WTC11 (cell line): ENCODE results near the gene S100A5. TPM values are rescaled to one million over a fixed set of nuclear protein-coding genes. Genes with fewer than 3 reads are reported as not detected.

Source experiments
- ATAC-seq: fragments of 200-7000 bp; cut with Tn5 transposase; 2 replicates; pipeline ENCODE4 v1.10.0; 2021; ENCODE audit warnings: mild to moderate bottlenecking, moderate library complexity
- CTCF ChIA-PET: fragments of 300-600 bp; sonication (Branson Sonifier 250); formaldehyde crosslinking; loops from one replicate; lab custom pipeline; 2021; ENCODE audit warnings: antibody characterized with exemption; lab: Charles Lee
- POLR2A ChIA-PET: fragments of 350-600 bp; sonication (Branson Sonifier 250); formaldehyde crosslinking; loops from one replicate; lab custom pipeline; 2021; ENCODE audit warnings: antibody characterized with exemption; lab: Charles Lee
- DNase-seq: peaks from one replicate; pipeline ENCODE4 v3.0.0; 2021; ENCODE audit warnings: low spot score
- H3K27ac Mint-ChIP-seq: 2 replicates; pipeline ENCODE4 v1.8.0; 2021; ENCODE audit warnings: mixed read lengths
- H3K27me3 Mint-ChIP-seq: 2 replicates; pipeline ENCODE4 v1.8.0; 2021; ENCODE audit warnings: low read depth, mild to moderate bottlenecking, moderate library complexity, mixed read lengths
- H3K36me3 Mint-ChIP-seq: 2 replicates; pipeline ENCODE4 v1.8.0; 2021; ENCODE audit warnings: mixed read lengths
- H3K4me1 Mint-ChIP-seq: 2 replicates; pipeline ENCODE4 v1.8.0; 2022; ENCODE audit warnings: mixed read lengths
- H3K4me3 Mint-ChIP-seq: 2 replicates; pipeline ENCODE4 v1.8.0; 2021; ENCODE audit warnings: mild to moderate bottlenecking, moderate library complexity, mixed read lengths
- H3K9me3 Mint-ChIP-seq: 2 replicates; pipeline ENCODE4 v1.8.0; 2021; ENCODE audit warnings: mixed read lengths
- CBFB ChIP-seq: sonication (generic); formaldehyde crosslinking; IDR thresholded peaks from 2 replicates; pipeline ENCODE4 v1.8.1; 2022; ENCODE audit warnings: mild to moderate bottlenecking, low read depth, missing genetic modification reagents
- CREM ChIP-seq: sonication (generic); formaldehyde crosslinking; IDR thresholded peaks from 2 replicates; pipeline ENCODE4 v1.8.1; 2022; ENCODE audit warnings: mild to moderate bottlenecking, missing genetic modification reagents, moderate library complexity
- FOXK1 ChIP-seq: sonication (generic); formaldehyde crosslinking; IDR thresholded peaks from 2 replicates; pipeline ENCODE4 v1.8.0; 2022; ENCODE audit warnings: mild to moderate bottlenecking, moderate library complexity, missing genetic modification reagents
- HMGA2 ChIP-seq: fragments of 250-450 bp; sonication (Bioruptor Pico); IDR thresholded peaks from 2 replicates; pipeline ENCODE4 v1.4.0; 2021; ENCODE audit warnings: mild to moderate bottlenecking, moderate library complexity
- IRF2 ChIP-seq: sonication (generic); formaldehyde crosslinking; IDR thresholded peaks from 2 replicates; pipeline ENCODE4 v1.8.0; 2022; ENCODE audit warnings: low read depth, missing genetic modification reagents, borderline replicate concordance
- MXD4 ChIP-seq: fragments of 250-450 bp; sonication (Bioruptor Pico); IDR thresholded peaks from 2 replicates; pipeline ENCODE4 v1.8.0; 2021; ENCODE audit warnings: mild to moderate bottlenecking, moderate library complexity, borderline replicate concordance
- MYBL2 ChIP-seq: sonication (generic); formaldehyde crosslinking; IDR thresholded peaks from 2 replicates; pipeline ENCODE4 v1.8.1; 2023; ENCODE audit warnings: mild to moderate bottlenecking, moderate library complexity, missing genetic modification reagents
- NFYB ChIP-seq: sonication (generic); formaldehyde crosslinking; conservative IDR thresholded peaks from 2 replicates; pipeline ENCODE4 v1.8.0; 2022; ENCODE audit warnings: low read depth, missing genetic modification reagents
- SMAD4 ChIP-seq: sonication (generic); formaldehyde crosslinking; IDR thresholded peaks from 2 replicates; pipeline ENCODE4 v1.8.0; 2022; ENCODE audit warnings: mild to moderate bottlenecking, missing genetic modification reagents
- SOX15 ChIP-seq: fragments of 250-450 bp; sonication (Bioruptor Pico); IDR thresholded peaks from 2 replicates; pipeline ENCODE4 v1.9.0; 2021; ENCODE audit warnings: mild to moderate bottlenecking
- TEAD1 ChIP-seq: sonication (generic); formaldehyde crosslinking; IDR thresholded peaks from 2 replicates; pipeline ENCODE4 v1.8.0; 2022; ENCODE audit warnings: mild to moderate bottlenecking, missing genetic modification reagents
- ZBTB21 ChIP-seq: sonication (generic); formaldehyde crosslinking; IDR thresholded peaks from 2 replicates; pipeline ENCODE4 v1.8.1; 2023; ENCODE audit warnings: mild to moderate bottlenecking, missing genetic modification reagents, borderline replicate concordance
- ZNF121 ChIP-seq: sonication (generic); formaldehyde crosslinking; IDR thresholded peaks from 2 replicates; pipeline ENCODE4 v1.8.0; 2023; ENCODE audit warnings: missing genetic modification reagents
- ZNF232 ChIP-seq: sonication (generic); formaldehyde crosslinking; IDR thresholded peaks from 2 replicates; pipeline ENCODE4 v1.8.0; 2022; ENCODE audit warnings: mild to moderate bottlenecking, missing genetic modification reagents
- total RNA-seq: library from RNA; stranded (reverse); gene quantifications from 3 replicates; pipeline ENCODE4 v1.2.3, GENCODE V29; 2021
- TF ChIP-seq, protein P1 (sequence below): fragments of 250-450 bp; sonication (Bioruptor Pico); IDR thresholded peaks from 2 replicates; pipeline ENCODE4 v1.9.0; 2021; ENCODE audit warnings: mild to moderate bottlenecking, borderline replicate concordance
- TF ChIP-seq, protein P2 (sequence below): sonication (generic); formaldehyde crosslinking; IDR thresholded peaks from 2 replicates; pipeline ENCODE4 v1.8.1; 2022; ENCODE audit warnings: low read depth, missing genetic modification reagents, borderline replicate concordance
- TF ChIP-seq, protein P3 (sequence below): fragments of 200-600 bp; IDR thresholded peaks from 2 replicates; pipeline ENCODE4 v1.8.0; 2022; ENCODE audit warnings: antibody characterized with exemption
- TF ChIP-seq, protein P4 (sequence below): sonication (generic); formaldehyde crosslinking; IDR thresholded peaks from 2 replicates; pipeline ENCODE4 v1.8.1; 2022; ENCODE audit warnings: missing genetic modification reagents, borderline replicate concordance
- TF ChIP-seq, protein P5 (sequence below): sonication (generic); formaldehyde crosslinking; IDR thresholded peaks from 2 replicates; pipeline ENCODE4 v1.8.0; 2022; ENCODE audit warnings: mild to moderate bottlenecking, missing genetic modification reagents
- TF ChIP-seq, protein P6 (sequence below): sonication (generic); formaldehyde crosslinking; IDR thresholded peaks from 2 replicates; pipeline ENCODE4 v1.8.1; 2023; ENCODE audit warnings: mild to moderate bottlenecking, missing genetic modification reagents, moderate library complexity
- TF ChIP-seq, protein P7 (sequence below): sonication (generic); formaldehyde crosslinking; IDR thresholded peaks from 2 replicates; pipeline ENCODE4 v1.8.1; 2022; ENCODE audit warnings: mild to moderate bottlenecking, missing genetic modification reagents, moderate library complexity, borderline replicate concordance

The S100A5 gene
- total RNA-seq, 1 experiment from 2014 or later = not detected

DNA sequence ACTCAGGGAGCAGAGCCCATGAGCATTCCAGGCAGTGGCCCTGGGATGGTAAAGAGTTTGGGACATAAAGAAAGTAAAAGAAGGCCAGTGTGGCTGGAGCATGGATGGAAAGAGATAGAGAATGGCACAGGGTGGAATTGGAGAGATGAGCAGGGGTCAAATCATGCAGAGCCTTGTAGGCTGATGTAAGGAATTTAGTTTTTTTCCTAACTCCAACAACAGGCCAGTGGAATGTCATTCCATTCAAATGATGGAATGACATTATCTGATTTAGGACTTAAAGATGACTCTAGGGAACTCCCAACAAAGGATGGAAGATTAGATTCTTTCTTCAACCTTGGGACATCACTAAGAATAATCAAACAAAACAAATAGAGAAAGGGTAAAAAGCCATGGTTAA, 37.8 kb upstream of the S100A5 start (continued):
- TF ChIP-seq, protein P1, sequence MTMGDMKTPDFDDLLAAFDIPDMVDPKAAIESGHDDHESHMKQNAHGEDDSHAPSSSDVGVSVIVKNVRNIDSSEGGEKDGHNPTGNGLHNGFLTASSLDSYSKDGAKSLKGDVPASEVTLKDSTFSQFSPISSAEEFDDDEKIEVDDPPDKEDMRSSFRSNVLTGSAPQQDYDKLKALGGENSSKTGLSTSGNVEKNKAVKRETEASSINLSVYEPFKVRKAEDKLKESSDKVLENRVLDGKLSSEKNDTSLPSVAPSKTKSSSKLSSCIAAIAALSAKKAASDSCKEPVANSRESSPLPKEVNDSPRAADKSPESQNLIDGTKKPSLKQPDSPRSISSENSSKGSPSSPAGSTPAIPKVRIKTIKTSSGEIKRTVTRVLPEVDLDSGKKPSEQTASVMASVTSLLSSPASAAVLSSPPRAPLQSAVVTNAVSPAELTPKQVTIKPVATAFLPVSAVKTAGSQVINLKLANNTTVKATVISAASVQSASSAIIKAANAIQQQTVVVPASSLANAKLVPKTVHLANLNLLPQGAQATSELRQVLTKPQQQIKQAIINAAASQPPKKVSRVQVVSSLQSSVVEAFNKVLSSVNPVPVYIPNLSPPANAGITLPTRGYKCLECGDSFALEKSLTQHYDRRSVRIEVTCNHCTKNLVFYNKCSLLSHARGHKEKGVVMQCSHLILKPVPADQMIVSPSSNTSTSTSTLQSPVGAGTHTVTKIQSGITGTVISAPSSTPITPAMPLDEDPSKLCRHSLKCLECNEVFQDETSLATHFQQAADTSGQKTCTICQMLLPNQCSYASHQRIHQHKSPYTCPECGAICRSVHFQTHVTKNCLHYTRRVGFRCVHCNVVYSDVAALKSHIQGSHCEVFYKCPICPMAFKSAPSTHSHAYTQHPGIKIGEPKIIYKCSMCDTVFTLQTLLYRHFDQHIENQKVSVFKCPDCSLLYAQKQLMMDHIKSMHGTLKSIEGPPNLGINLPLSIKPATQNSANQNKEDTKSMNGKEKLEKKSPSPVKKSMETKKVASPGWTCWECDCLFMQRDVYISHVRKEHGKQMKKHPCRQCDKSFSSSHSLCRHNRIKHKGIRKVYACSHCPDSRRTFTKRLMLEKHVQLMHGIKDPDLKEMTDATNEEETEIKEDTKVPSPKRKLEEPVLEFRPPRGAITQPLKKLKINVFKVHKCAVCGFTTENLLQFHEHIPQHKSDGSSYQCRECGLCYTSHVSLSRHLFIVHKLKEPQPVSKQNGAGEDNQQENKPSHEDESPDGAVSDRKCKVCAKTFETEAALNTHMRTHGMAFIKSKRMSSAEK (CRISPR knock-in tag) = no peak
- TF ChIP-seq, protein P2, sequence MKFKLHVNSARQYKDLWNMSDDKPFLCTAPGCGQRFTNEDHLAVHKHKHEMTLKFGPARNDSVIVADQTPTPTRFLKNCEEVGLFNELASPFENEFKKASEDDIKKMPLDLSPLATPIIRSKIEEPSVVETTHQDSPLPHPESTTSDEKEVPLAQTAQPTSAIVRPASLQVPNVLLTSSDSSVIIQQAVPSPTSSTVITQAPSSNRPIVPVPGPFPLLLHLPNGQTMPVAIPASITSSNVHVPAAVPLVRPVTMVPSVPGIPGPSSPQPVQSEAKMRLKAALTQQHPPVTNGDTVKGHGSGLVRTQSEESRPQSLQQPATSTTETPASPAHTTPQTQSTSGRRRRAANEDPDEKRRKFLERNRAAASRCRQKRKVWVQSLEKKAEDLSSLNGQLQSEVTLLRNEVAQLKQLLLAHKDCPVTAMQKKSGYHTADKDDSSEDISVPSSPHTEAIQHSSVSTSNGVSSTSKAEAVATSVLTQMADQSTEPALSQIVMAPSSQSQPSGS (CRISPR knock-in tag) = no peak
- TF ChIP-seq ZNF232 (no peak), ZBTB21 (no peak), CREM (CRISPR knock-in tag) (no peak)
- TF ChIP-seq, protein P3, sequence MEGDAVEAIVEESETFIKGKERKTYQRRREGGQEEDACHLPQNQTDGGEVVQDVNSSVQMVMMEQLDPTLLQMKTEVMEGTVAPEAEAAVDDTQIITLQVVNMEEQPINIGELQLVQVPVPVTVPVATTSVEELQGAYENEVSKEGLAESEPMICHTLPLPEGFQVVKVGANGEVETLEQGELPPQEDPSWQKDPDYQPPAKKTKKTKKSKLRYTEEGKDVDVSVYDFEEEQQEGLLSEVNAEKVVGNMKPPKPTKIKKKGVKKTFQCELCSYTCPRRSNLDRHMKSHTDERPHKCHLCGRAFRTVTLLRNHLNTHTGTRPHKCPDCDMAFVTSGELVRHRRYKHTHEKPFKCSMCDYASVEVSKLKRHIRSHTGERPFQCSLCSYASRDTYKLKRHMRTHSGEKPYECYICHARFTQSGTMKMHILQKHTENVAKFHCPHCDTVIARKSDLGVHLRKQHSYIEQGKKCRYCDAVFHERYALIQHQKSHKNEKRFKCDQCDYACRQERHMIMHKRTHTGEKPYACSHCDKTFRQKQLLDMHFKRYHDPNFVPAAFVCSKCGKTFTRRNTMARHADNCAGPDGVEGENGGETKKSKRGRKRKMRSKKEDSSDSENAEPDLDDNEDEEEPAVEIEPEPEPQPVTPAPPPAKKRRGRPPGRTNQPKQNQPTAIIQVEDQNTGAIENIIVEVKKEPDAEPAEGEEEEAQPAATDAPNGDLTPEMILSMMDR = no peak
- TF ChIP-seq, protein P4, sequence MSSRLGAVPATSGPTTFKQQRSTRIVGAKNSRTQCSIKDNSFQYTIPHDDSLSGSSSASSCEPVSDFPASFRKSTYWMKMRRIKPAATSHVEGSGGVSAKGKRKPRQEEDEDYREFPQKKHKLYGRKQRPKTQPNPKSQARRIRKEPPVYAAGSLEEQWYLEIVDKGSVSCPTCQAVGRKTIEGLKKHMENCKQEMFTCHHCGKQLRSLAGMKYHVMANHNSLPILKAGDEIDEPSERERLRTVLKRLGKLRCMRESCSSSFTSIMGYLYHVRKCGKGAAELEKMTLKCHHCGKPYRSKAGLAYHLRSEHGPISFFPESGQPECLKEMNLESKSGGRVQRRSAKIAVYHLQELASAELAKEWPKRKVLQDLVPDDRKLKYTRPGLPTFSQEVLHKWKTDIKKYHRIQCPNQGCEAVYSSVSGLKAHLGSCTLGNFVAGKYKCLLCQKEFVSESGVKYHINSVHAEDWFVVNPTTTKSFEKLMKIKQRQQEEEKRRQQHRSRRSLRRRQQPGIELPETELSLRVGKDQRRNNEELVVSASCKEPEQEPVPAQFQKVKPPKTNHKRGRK (CRISPR knock-in tag) = no peak
- TF ChIP-seq, protein P5, sequence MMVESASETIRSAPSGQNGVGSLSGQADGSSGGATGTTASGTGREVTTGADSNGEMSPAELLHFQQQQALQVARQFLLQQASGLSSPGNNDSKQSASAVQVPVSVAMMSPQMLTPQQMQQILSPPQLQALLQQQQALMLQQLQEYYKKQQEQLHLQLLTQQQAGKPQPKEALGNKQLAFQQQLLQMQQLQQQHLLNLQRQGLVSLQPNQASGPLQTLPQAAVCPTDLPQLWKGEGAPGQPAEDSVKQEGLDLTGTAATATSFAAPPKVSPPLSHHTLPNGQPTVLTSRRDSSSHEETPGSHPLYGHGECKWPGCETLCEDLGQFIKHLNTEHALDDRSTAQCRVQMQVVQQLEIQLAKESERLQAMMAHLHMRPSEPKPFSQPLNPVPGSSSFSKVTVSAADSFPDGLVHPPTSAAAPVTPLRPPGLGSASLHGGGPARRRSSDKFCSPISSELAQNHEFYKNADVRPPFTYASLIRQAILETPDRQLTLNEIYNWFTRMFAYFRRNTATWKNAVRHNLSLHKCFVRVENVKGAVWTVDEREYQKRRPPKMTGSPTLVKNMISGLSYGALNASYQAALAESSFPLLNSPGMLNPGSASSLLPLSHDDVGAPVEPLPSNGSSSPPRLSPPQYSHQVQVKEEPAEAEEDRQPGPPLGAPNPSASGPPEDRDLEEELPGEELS (CRISPR knock-in tag) = no peak
- TF ChIP-seq, all 79 proteins: peak for 0

DNA sequence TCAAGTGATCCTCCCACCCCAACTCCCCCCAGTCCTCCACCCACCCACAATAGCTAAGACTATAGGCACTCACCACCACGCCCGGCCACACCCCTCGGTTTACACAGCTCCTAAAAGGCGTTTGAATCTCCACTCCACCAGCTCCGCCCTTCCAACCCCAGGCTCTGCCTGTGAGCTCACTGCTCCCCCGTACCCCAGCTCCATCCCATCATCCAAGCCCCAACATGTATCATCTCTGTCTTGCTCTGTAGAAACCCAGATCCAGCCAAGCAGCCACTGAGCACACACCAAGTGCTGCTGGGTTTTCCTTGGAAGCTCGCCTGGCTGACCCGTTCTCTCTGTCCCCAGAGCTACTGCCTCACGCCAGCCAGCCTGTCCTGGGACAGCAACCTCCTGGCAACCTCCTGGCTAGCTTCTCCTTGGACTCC, 36.9 kb upstream of the S100A5 start:
- DNase-seq (no peak), ATAC-seq (no peak)
- peaks cover 16% of the 10 kb centered on the region for H3K4me1 Mint-ChIP-seq
- no peak overlapping the region for H3K27ac Mint-ChIP-seq
- 0 out of 2 replicates have a peak, but pooled peaks cover 2% of the 10 kb centered on the region for H3K27me3 Mint-ChIP-seq
- no peak overlapping the region for H3K4me3 Mint-ChIP-seq
- ChIA-PET CTCF (interaction anchor here (0.6 to 2.7 kb wide), 10 partner anchors 9 to 83 kb away, joined by 3 to 30 read pairs (median 4); partner anchors contain the start of genes CHTOP, S100A1, S100A13 and S100A14), POLR2A (interaction anchor here (0.8 to 1.1 kb wide), 2 partner anchors 21 to 57 kb away, joined by 3 to 4 read pairs; no protein-coding TSS in a partner anchor)
- no peaks in the 10 kb centered on the region for H3K9me3 Mint-ChIP-seq
- H3K36me3 Mint-ChIP-seq = peaks cover 3% of the 10 kb centered on the region; the same call in 1 of the 2 replicates
- no peak for TF ChIP-seq ZNF121 (CRISPR knock-in tag)
- TF ChIP-seq, protein P6, sequence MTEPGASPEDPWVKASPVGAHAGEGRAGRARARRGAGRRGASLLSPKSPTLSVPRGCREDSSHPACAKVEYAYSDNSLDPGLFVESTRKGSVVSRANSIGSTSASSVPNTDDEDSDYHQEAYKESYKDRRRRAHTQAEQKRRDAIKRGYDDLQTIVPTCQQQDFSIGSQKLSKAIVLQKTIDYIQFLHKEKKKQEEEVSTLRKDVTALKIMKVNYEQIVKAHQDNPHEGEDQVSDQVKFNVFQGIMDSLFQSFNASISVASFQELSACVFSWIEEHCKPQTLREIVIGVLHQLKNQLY = no peak
- TF ChIP-seq FOXK1 (CRISPR knock-in tag) = no peak
- no peak for TF ChIP-seq CBFB (CRISPR knock-in tag)
- no peak for TF ChIP-seq MXD4 (CRISPR knock-in tag)
- no peak for TF ChIP-seq MYBL2 (CRISPR knock-in tag)
- no peak for TF ChIP-seq NFYB (CRISPR knock-in tag)
- TF ChIP-seq SMAD4 = no peak
- TF ChIP-seq SOX15 (CRISPR knock-in tag) = no peak
- no peak for TF ChIP-seq TEAD1
- TF ChIP-seq HMGA2 = no peak
- TF ChIP-seq IRF2 = no peak
- TF ChIP-seq, protein P7, sequence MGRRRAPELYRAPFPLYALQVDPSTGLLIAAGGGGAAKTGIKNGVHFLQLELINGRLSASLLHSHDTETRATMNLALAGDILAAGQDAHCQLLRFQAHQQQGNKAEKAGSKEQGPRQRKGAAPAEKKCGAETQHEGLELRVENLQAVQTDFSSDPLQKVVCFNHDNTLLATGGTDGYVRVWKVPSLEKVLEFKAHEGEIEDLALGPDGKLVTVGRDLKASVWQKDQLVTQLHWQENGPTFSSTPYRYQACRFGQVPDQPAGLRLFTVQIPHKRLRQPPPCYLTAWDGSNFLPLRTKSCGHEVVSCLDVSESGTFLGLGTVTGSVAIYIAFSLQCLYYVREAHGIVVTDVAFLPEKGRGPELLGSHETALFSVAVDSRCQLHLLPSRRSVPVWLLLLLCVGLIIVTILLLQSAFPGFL (CRISPR knock-in tag) = no peak
- TF ChIP-seq, protein P5 (CRISPR knock-in tag) = no peak
